ENCODE data around the gene GBX1. TPM values are rescaled to one million over a fixed set of nuclear protein-coding genes. Genes with fewer than 3 reads are reported as not detected.

The GBX1 gene
- total and polyA plus RNA-seq, 2 of the 4 experiments (the other 2 are of a cell fraction) = not detected

DNA sequence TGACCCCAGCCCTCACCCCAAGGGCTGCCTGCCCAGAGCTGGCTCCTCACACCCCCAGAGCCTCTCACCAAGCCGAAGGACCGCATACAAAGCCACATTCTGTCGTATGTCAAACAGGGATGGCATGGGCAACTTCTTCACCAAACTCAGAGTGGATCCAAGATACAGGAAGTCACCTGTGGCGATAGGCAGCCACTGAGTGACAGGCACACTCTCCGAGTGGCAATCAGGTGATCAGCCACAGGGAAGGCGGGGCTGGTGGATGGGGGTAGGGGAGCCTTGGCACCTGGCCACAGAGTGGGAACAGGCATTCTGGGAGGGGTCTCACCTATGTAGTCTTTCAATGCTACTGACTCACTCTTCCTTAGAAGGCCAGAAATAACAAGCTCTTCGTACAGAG lies 26.7 kb upstream of the GBX1 start:
- Histone ChIP-seq H3K4me1 (ENCODE audit: control insufficient read depth, insufficient read depth, low read length) (no peaks in the 10 kb centered on the region), H2BK5ac (ENCODE audit: low read depth, low read length, poor library complexity, severe bottlenecking) (no peak overlapping the region), H4K5ac (ENCODE audit: low read depth, low read length) (no peak overlapping the region), H3K4ac (ENCODE audit: low read depth, low read length) (no peak overlapping the region), H3K18ac (ENCODE audit: low read depth, low read length) (no peak overlapping the region), H3K56ac (ENCODE audit: extremely low read depth, insufficient read depth, low read length) (no peak overlapping the region), H4K91ac (ENCODE audit: insufficient read depth, low read depth, low read length) (no peak overlapping the region), H2AK5ac (ENCODE audit: low read depth, low read length) (no peak overlapping the region), H3K9ac (ENCODE audit: low read depth, low read length) (no peak overlapping the region), H4K20me1 (ENCODE audit: insufficient read depth, low read length) (no peaks in the 10 kb centered on the region), H3K27me3 (ENCODE audit: control insufficient read depth, insufficient read depth, low read length) (peaks cover 90% of the 10 kb centered on the region), H3K9me3 (ENCODE audit: control insufficient read depth, insufficient read depth, low read length) (no peaks in the 10 kb centered on the region), H3K36me3 (ENCODE audit: control insufficient read depth, insufficient read depth, low read length) (no peaks in the 10 kb centered on the region), H2BK15ac (ENCODE audit: low read depth, low read length) (no peak overlapping the region), H3K4me3 (ENCODE audit: insufficient read depth, low read depth, low read length) (no peak overlapping the region), H3K4me2 (ENCODE audit: low read depth, low read length) (no peak overlapping the region), H4K8ac (ENCODE audit: low read depth in 2 of 2, low read length in 2 of 2) (no peak overlapping the region), H3K14ac (replicated peaks; ENCODE audit: low read depth, low read length) (no peak overlapping the region), H3K27ac (ENCODE audit: insufficient read depth, low read length) (no peak overlapping the region), H2AK9ac (replicated peaks; ENCODE audit: low read depth, low read length, poor library complexity) (no peak overlapping the region), H3K79me1 (ENCODE audit: low read depth in 1 of 2, low read length in 2 of 2) (no peaks in the 10 kb centered on the region), H3K23ac (ENCODE audit: low read depth, low read length) (no peak overlapping the region), H3K9me1 (ENCODE audit: insufficient read depth, low read length) (no peaks in the 10 kb centered on the region), H2BK120ac (ENCODE audit: low read depth, low read length) (no peak overlapping the region), H2AFZ (replicated peaks; ENCODE audit: low read length, poor library complexity) (no peak overlapping the region), H2BK20ac (ENCODE audit: low read depth, low read length) (no peak overlapping the region)
- CTCF ChIA-PET = no interaction called here
- ATAC-seq (ENCODE audit: low read depth) (no peak), DNase-seq (no peak)
- POLR2A ChIA-PET (ENCODE audit: unreplicated experiment) = no interaction called here
- in situ Hi-C loops (cut with MboI; ENCODE audit: low sequenced_read_pairs) (no loop called here), intact Hi-C loops (cut with micrococcal nuclease) (no loop called here), dilution Hi-C loops (cut with HindIII; ENCODE audit: low sequenced_read_pairs, unreplicated experiment) (no loop called here)
- TF ChIP-seq, protein P1, sequence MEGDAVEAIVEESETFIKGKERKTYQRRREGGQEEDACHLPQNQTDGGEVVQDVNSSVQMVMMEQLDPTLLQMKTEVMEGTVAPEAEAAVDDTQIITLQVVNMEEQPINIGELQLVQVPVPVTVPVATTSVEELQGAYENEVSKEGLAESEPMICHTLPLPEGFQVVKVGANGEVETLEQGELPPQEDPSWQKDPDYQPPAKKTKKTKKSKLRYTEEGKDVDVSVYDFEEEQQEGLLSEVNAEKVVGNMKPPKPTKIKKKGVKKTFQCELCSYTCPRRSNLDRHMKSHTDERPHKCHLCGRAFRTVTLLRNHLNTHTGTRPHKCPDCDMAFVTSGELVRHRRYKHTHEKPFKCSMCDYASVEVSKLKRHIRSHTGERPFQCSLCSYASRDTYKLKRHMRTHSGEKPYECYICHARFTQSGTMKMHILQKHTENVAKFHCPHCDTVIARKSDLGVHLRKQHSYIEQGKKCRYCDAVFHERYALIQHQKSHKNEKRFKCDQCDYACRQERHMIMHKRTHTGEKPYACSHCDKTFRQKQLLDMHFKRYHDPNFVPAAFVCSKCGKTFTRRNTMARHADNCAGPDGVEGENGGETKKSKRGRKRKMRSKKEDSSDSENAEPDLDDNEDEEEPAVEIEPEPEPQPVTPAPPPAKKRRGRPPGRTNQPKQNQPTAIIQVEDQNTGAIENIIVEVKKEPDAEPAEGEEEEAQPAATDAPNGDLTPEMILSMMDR (conservative IDR thresholded peaks at IDR 0.05; ENCODE audit: low read depth, low read length) = no peak
- no peak for TF ChIP-seq FOS (IDR thresholded peaks at IDR 0.05; ENCODE audit: low read depth, low read length)
- no peak for TF ChIP-seq RFX5 (IDR thresholded peaks at IDR 0.05; ENCODE audit: low read depth, low read length)
- no peak for TF ChIP-seq RCOR1 (IDR thresholded peaks at IDR 0.05; ENCODE audit: insufficient replicate concordance, low read length)
- no peak for TF ChIP-seq CHD1 (IDR thresholded peaks at IDR 0.05; ENCODE audit: low read depth, low read length)
- BruUV-seq (replicated peaks) = no TSS peak
- 61% methylated on average over 3 of the region's 7 CpGs; no CpG with 5 or more reads in 1 of the 2 experiments for WGBS, 2 experiments (ENCODE audit: extremely low coverage in 2 of 2, insufficient read length in 1 of 2)
